H1 (cell line): Measurements from ENCODE around the gene RPS15. TPM values are rescaled to one million over a fixed set of nuclear protein-coding genes. Genes with fewer than 3 reads are reported as not detected.

Experiments
- POLR2A ChIP-seq, 2 experiments: IDR thresholded peaks; 1 replicate in 1 of 2; 2 replicates in 1 of 2; pipeline ENCODE4 v1.6.1; 2011; ENCODE audit warnings: low read depth in 2 of 2, low read length in 2 of 2, mild to moderate bottlenecking in 2 of 2; ENCODE audit errors: control extremely low read depth in 1 of 2
- YY1 ChIP-seq: IDR thresholded peaks from 2 replicates; pipeline ENCODE4 v1.6.1; 2011; ENCODE audit warnings: low read depth, mild to moderate bottlenecking, low read length
- polyA plus RNA-seq, 7 experiments: library from polyadenylated mRNA; depleted of rRNA in 3 of 7; stranded (reverse) in 5 of 7; unstranded in 2 of 7; fragments of >200 nt in 5 of 7; fragments of 200-250 nt in 2 of 7; gene quantifications; 1 replicate in 5 of 7; 2 replicates in 1 of 7; 4 replicates in 1 of 7; pipeline versions ENCODE4 v1.2.1 to v1.2.3, GENCODE V29; 2011 to 2013; ENCODE audit warnings: missing spikeins in 2 of 7, mixed read lengths in 2 of 7
- total RNA-seq: library from RNA; stranded (reverse); fragmentation: NEBNext Ultra II Directional; extraction: Animal tissue kit (Norgen Biotek cat#: 25700); gene quantifications from 2 replicates; pipeline ENCODE4 v1.2.1, GENCODE V29; 2021

Gene RPS15
- total and polyA plus RNA-seq, 2 of the 8 experiments (the other 6 are each of a cell fraction or from before 2014, with no cell fraction given): 1,562 to 3,890 TPM

DNA sequence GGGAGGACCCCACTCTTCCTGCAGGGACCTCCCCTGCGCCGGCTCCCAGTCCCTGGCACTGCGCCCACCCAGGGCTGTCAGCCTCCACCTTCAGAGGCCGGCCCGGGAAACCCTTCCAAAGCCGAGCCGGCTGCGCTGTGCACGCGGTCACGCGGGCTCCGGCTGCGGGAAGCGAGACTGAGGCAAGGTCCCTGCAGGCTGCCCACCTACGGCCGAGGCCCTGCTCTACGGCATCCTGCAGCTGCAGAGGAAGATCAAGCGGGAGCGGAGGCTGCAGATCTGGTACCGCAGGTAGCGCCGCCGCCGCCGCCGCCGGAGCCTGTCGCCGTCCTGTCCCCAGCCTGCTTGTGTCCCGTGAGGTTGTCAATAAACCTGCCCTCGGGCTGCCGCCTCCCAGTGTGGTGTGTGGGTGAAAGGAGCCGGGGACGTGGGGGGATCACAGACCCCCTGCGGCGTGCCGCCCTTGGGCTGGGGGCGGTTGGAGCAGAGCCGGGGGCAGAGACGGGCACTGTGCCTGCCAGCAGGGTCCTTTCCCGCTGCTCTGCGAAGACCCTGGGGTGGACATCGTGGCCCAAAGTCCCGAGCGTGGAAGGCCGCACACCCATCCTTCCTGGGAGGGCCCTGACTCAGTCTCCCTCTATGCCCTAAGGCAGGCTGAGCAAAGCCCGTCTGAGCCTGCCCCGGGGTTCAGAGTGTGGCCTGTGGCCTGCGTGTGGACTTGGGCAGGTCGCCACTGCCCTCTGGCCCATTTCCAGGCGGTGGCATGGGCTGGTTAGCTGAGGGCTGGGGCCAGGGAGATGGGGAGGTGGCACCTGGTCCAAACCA lies 42.8 kb upstream of the RPS15 start (continued):
- TF ChIP-seq YY1 (no peak), POLR2A (IDR thresholded peaks at IDR 0.05; ENCODE audit: control extremely low read depth in 1 of 2, low read depth in 2 of 2, low read length in 2 of 2) (no peak)
